HepG2 (cell line): ENCODE data around the gene ARPC1A. TPM values are rescaled to one million over a fixed set of nuclear protein-coding genes. Genes with fewer than 3 reads are reported as not detected.
A peak's percentile ranks its signal among the peaks of the same experiment; 100 is the strongest.

Experiments
- EEA1 ChIP-seq: sonication (generic); formaldehyde crosslinking; IDR thresholded peaks from 2 replicates; pipeline ENCODE4 v1.5.1; 2020; ENCODE audit warnings: mild to moderate bottlenecking, missing genetic modification reagents, borderline replicate concordance
- EHMT2 ChIP-seq: fragments of 200-600 bp; sonication (generic); IDR thresholded peaks from 2 replicates; pipeline ENCODE4 v1.7.0; 2017; ENCODE audit warnings: antibody characterized with exemption, low read depth, low read length, borderline replicate concordance
- GPBP1L1 ChIP-seq: sonication (generic); formaldehyde crosslinking; IDR thresholded peaks from 2 replicates; pipeline ENCODE4 v1.5.0; 2020; ENCODE audit warnings: mild to moderate bottlenecking, missing genetic modification reagents
- HNF4A ChIP-seq: sonication (generic); formaldehyde crosslinking; IDR thresholded peaks from 2 replicates; pipeline ENCODE4 v1.4.0; 2020; ENCODE audit warnings: missing genetic modification reagents
- HOMEZ ChIP-seq: IDR thresholded peaks from 2 replicates; pipeline ENCODE4 v1.6.1; 2016; ENCODE audit warnings: low read depth
- IKZF4 ChIP-seq: sonication (generic); formaldehyde crosslinking; IDR thresholded peaks from 2 replicates; pipeline ENCODE4 v1.5.1; 2020; ENCODE audit warnings: borderline replicate concordance, mild to moderate bottlenecking, low read depth, missing genetic modification reagents; ENCODE audit errors: not compliant biosample characterization
- MIER3 ChIP-seq: IDR thresholded peaks from 2 replicates; pipeline ENCODE4 v1.6.1; 2016; ENCODE audit warnings: missing compliant biosample characterization, borderline replicate concordance
- MLX ChIP-seq: IDR thresholded peaks from 2 replicates; pipeline ENCODE4 v1.6.1; 2016
- MZF1 ChIP-seq: sonication (generic); formaldehyde crosslinking; IDR thresholded peaks from 2 replicates; pipeline ENCODE4 v1.8.1; 2023; ENCODE audit warnings: mild to moderate bottlenecking, missing genetic modification reagents, borderline replicate concordance
- PHB2 ChIP-seq: fragments of 450-650 bp; IDR thresholded peaks from 2 replicates; pipeline ENCODE4 v1.6.1; 2018; ENCODE audit not compliant: partially characterized antibody
- SNAPC4 ChIP-seq: sonication (generic); formaldehyde crosslinking; IDR thresholded peaks from 2 replicates; pipeline ENCODE4 v1.4.0; 2020; ENCODE audit warnings: mild to moderate bottlenecking, missing genetic modification reagents
- SNAPC5 ChIP-seq: sonication (generic); formaldehyde crosslinking; IDR thresholded peaks from 2 replicates; pipeline ENCODE4 v1.8.1; 2023; ENCODE audit warnings: mild to moderate bottlenecking, missing genetic modification reagents, borderline replicate concordance
- TGIF2 ChIP-seq: IDR thresholded peaks from 2 replicates; pipeline ENCODE4 v1.6.1; 2016; ENCODE audit warnings: control low read depth, missing compliant biosample characterization
- ZBTB42 ChIP-seq: sonication (generic); formaldehyde crosslinking; IDR thresholded peaks from 2 replicates; pipeline ENCODE4 v1.5.0; 2020; ENCODE audit warnings: mild to moderate bottlenecking, missing genetic modification reagents
- ZFY ChIP-seq: sonication (generic); formaldehyde crosslinking; IDR thresholded peaks from 2 replicates; pipeline ENCODE4 v1.4.0; 2020; ENCODE audit warnings: missing genetic modification reagents
- ZNF160 ChIP-seq: sonication (generic); formaldehyde crosslinking; IDR thresholded peaks from 2 replicates; pipeline ENCODE4 v1.8.0; 2022; ENCODE audit warnings: mild to moderate bottlenecking, inconsistent platforms, missing genetic modification reagents
- ZNF564 ChIP-seq: sonication (generic); formaldehyde crosslinking; IDR thresholded peaks from 2 replicates; pipeline ENCODE4 v1.8.1; 2023; ENCODE audit warnings: mild to moderate bottlenecking, missing genetic modification reagents
- ZZZ3 ChIP-seq: sonication (generic); formaldehyde crosslinking; IDR thresholded peaks from 2 replicates; pipeline ENCODE4 v1.4.0; 2020; ENCODE audit warnings: missing genetic modification reagents, mild to moderate bottlenecking, borderline replicate concordance
- polyA plus RNA-seq, 8 experiments: library from polyadenylated mRNA; depleted of rRNA in 3 of 8; stranded (reverse) in 7 of 8; unstranded in 1 of 8; fragments of >200 nt; fragmentation: Illumina TruSeq in 4 of 8; extraction: Trizol in 4 of 8; gene quantifications; 2 replicates each; pipeline versions ENCODE4 v1.2.1 to v1.2.3, GENCODE V29; 2011 to 2016; ENCODE audit warnings: low read depth in 4 of 8, missing spikeins in 1 of 8, mixed read lengths in 1 of 8; ENCODE audit not compliant: insufficient read depth in 1 of 8
- total RNA-seq, 5 experiments: library from RNA; depleted of rRNA; stranded (reverse); fragments of >200 nt; fragmentation: Illumina TruSeq; extraction: Trizol; gene quantifications; 2 replicates each; pipeline ENCODE4 v1.2.3, GENCODE V29; 2016; ENCODE audit warnings: low read depth in 1 of 5

ARPC1A gene
- total and polyA plus RNA-seq, 2 of the 13 experiments (the other 11 are each of a cell fraction or from before 2014, with no cell fraction given): 44.3 to 88.5 TPM

GRCh38 chr7:99374111-99375064 is 48.7 kb downstream of the ARPC1A start, which contains the start of gene ARPC1B (continued):
- no peak for TF ChIP-seq ZZZ3
- TF ChIP-seq EHMT2: no peak
- no peak for TF ChIP-seq HOMEZ (CRISPR knock-in tag)
- no peak for TF ChIP-seq ZNF160 (CRISPR knock-in tag)
- no peak for TF ChIP-seq PHB2
- no peak for TF ChIP-seq HNF4A (CRISPR knock-in tag)
- TF ChIP-seq TGIF2 (CRISPR knock-in tag): no peak
- no peak for TF ChIP-seq MLX (CRISPR knock-in tag)
- peak; percentile 75 for TF ChIP-seq IKZF4 (CRISPR knock-in tag)
- no peak for TF ChIP-seq EEA1 (CRISPR knock-in tag)
- TF ChIP-seq SNAPC5 (CRISPR knock-in tag): no peak
- TF ChIP-seq ZFY (CRISPR knock-in tag): peak; percentile 78
- no peak for TF ChIP-seq GPBP1L1 (CRISPR knock-in tag)
- TF ChIP-seq ZBTB42 (CRISPR knock-in tag): no peak
- TF ChIP-seq MZF1 (CRISPR knock-in tag): no peak
- no peak for TF ChIP-seq SNAPC4 (CRISPR knock-in tag)
- TF ChIP-seq MIER3 (CRISPR knock-in tag): no peak
- 0 out of 2 replicates have a peak, but pooled peaks have one; percentile 48 for TF ChIP-seq ZNF564 (CRISPR knock-in tag)
